Measurements from ENCODE around the gene RAB19.
"Not testable (repeated sequence)": the region's sequence is repeated elsewhere in the genome, so short reads cannot be mapped to it uniquely, and the experiment has no call there.

The RAB19 gene

GRCh38 chr7:140402178-140402835 is 1.6 kb upstream of the RAB19 start:
- DNase-seq, result peak in 1 of 5 experiments; percentile 85

- DNase-seq, result no peak
Observed at GRCh38 chr7:140404565-140405065, 757 bp downstream of the RAB19 start.

- no peak for DNase-seq
Observed at GRCh38 chr7:140415361-140415760, 11.5 kb downstream of the RAB19 start.

- DNase-seq, result not testable (repeated sequence)
Observed at GRCh38 chr7:140415816-140416215, 12.0 kb downstream of the RAB19 start.

- DNase-seq, result no peak
Observed at GRCh38 chr7:140416560-140416959, 12.7 kb downstream of the RAB19 start.

- DNase-seq, result peak in 1 of 5 experiments; percentile 88
Observed at GRCh38 chr7:140417456-140418155, 13.7 kb downstream of the RAB19 start.

- not testable (repeated sequence) for DNase-seq
Observed at GRCh38 chr7:140418156-140418472, 14.3 kb downstream of the RAB19 start.

- peak in 1 of 5 experiments; percentile 60 for DNase-seq
Observed at GRCh38 chr7:140418653-140419052, 14.8 kb downstream of the RAB19 start.

- DNase-seq, result no peak
Observed at GRCh38 chr7:140421521-140421920, 17.7 kb downstream of the RAB19 start.

GRCh38 chr7:140423501-140423900 is 19.6 kb downstream of the RAB19 start:
- no peak for DNase-seq

- DNase-seq, result no peak
Observed at GRCh38 chr7:140425718-140426117, 21.9 kb downstream of the RAB19 start.

GRCh38 chr7:140426130-140426529 is 22.3 kb downstream of the RAB19 start:
- no peak for DNase-seq

GRCh38 chr7:140433396-140433795 is 29.5 kb downstream of the RAB19 start:
- no peak for DNase-seq

GRCh38 chr7:140435252-140435895 is 31.5 kb downstream of the RAB19 start:
- no peak for DNase-seq

GRCh38 chr7:140439359-140439758 is 35.5 kb downstream of the RAB19 start:
- no peak for DNase-seq

GRCh38 chr7:140440593-140440992 is 36.7 kb downstream of the RAB19 start:
- no peak for DNase-seq

GRCh38 chr7:140441519-140441918 is 37.7 kb downstream of the RAB19 start:
- no peak for DNase-seq

GRCh38 chr7:140446467-140446866 is 42.6 kb downstream of the RAB19 start:
- DNase-seq, result no peak

- peak in 1 of 5 experiments; percentile 84 for DNase-seq
Observed at GRCh38 chr7:140447841-140448240, 44.0 kb downstream of the RAB19 start.

- no peak for DNase-seq
Observed at GRCh38 chr7:140448781-140449480, 45.1 kb downstream of the RAB19 start.

- no peak for DNase-seq
Observed at GRCh38 chr7:140451716-140452115, 47.9 kb downstream of the RAB19 start.

- no peak for DNase-seq
Observed at GRCh38 chr7:140453273-140453672, 49.4 kb downstream of the RAB19 start.
